Testis (tissue), 2 donors: ENCODE data around the gene SLC5A3.

Source experiments
- CTCF ChIP-seq, 3 experiments: fragments of 450-650 bp in 2 of 3; fragments of 200-600 bp in 1 of 3; sonication (generic) in 1 of 3; IDR thresholded peaks; one replicate each; pipeline ENCODE4 v1.5.1; 2016 to 2019; ENCODE audit warnings: antibody characterized with exemption in 3 of 3, mild to moderate bottlenecking in 2 of 3, moderate library complexity in 1 of 3
- POLR2A ChIP-seq: fragments of 450-650 bp; IDR thresholded peaks from one replicate; pipeline ENCODE4 v1.6.1; 2017; ENCODE audit warnings: antibody characterized with exemption, mild to moderate bottlenecking, moderate library complexity

GRCh38 chr21:34039678-34040382, 33.5 kb upstream of the SLC5A3 start:
- TF ChIP-seq CTCF (IDR thresholded peaks at IDR 0.05) (no peak), POLR2A (no peak)
